DMS79 treated with DMSO at 0.1 percent for 48 hours (cell line): ENCODE measurements around the gene MAST4.
A peak's percentile ranks its signal among the peaks of the same experiment; 100 is the strongest.

Experiments used
- DNase-seq: peaks from one replicate; lab custom pipeline; 2025; lab: John Stamatoyannopoulos, UW

The MAST4 gene

GRCh38 chr5:66960369-66961137 is 364.4 kb downstream of the MAST4 start:
- DNase-seq: no peak

GRCh38 chr5:66963559-66963971 is 367.4 kb downstream of the MAST4 start:
- no peak for DNase-seq

GRCh38 chr5:66966439-66966838 is 370.2 kb downstream of the MAST4 start:
- no peak for DNase-seq

GRCh38 chr5:66967102-66967501 is 370.9 kb downstream of the MAST4 start:
- no peak for DNase-seq

- no peak for DNase-seq
Observed at GRCh38 chr5:66967826-66968262, 371.7 kb downstream of the MAST4 start.

GRCh38 chr5:66969484-66969883 is 373.3 kb downstream of the MAST4 start:
- DNase-seq: no peak

- no peak for DNase-seq
Observed at GRCh38 chr5:66969963-66970362, 373.8 kb downstream of the MAST4 start.

GRCh38 chr5:66972004-66972403 is 375.8 kb downstream of the MAST4 start:
- DNase-seq: no peak

- peak; percentile 54 for DNase-seq
Observed at GRCh38 chr5:66974256-66974655, 378.1 kb downstream of the MAST4 start.

- DNase-seq: no peak
Observed at GRCh38 chr5:66976108-66976507, 379.9 kb downstream of the MAST4 start.

GRCh38 chr5:66979738-66980137 is 383.5 kb downstream of the MAST4 start:
- DNase-seq: no peak

GRCh38 chr5:66981266-66982055 is 385.3 kb downstream of the MAST4 start:
- DNase-seq: peak; percentile 84

- DNase-seq: peak; percentile 81
Observed at GRCh38 chr5:66982056-66982387, 385.8 kb downstream of the MAST4 start.

- DNase-seq: peak; percentile 66
Observed at GRCh38 chr5:66982470-66982869, 386.3 kb downstream of the MAST4 start.

GRCh38 chr5:66985417-66985816 is 389.2 kb downstream of the MAST4 start:
- DNase-seq: no peak

- no peak for DNase-seq
Observed at GRCh38 chr5:66986009-66986408, 389.8 kb downstream of the MAST4 start.

- DNase-seq: no peak
Observed at GRCh38 chr5:66986534-66986933, 390.3 kb downstream of the MAST4 start.

GRCh38 chr5:66987126-66987525 is 390.9 kb downstream of the MAST4 start:
- no peak for DNase-seq

GRCh38 chr5:66987540-66987939 is 391.3 kb downstream of the MAST4 start:
- DNase-seq: no peak

GRCh38 chr5:66987949-66988838 is 392.0 kb downstream of the MAST4 start:
- DNase-seq: no peak

GRCh38 chr5:66989286-66989685 is 393.1 kb downstream of the MAST4 start:
- no peak for DNase-seq

- no peak for DNase-seq
Observed at GRCh38 chr5:66989781-66990180, 393.6 kb downstream of the MAST4 start.
